ENCODE data around the gene RNF151. TPM values are rescaled to one million over a fixed set of nuclear protein-coding genes. Genes with fewer than 3 reads are reported as not detected.

The RNF151 gene
- total and polyA plus RNA-seq, 2 of the 13 experiments (the other 11 are each of a cell fraction or from before 2014, with no cell fraction given): not detected

DNA sequence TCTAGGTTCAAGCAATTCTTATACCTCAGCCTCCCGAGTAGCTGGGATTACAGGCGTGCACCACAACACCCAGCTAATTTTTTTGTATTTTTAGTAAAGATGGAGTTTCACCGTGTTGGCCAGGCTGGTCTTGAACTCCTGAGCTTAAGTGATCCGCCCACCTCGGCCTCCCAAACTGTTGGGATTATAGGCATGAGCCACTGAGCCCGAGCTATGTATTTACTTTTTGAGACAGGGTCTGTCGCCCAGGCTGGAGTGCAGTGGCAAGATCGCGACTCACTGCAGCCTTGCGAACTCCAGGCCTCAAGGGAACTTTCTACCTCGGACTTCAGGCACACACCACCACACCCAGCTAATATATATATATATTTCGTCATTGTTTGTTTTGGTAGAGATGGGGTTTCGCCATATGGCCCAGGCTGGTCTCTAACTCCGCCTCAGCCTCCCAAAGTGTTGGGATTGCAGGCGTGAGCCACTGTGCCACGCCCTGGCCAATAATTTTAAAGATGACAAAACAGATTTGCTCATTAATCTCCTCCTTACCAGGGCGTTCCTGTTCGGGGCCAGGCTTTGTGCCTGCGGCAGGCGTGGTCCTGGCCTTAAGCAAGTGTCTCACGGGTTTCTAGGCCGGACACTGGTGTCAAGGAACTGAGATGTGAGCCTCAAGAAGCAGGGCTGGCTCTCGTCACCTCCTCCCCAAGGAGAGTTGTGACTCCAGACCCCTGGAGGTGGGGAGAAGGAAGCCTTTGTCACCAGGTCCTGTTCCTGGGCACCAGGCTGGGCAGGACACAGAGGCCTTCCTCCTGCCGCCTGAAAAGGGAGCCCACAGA is 48.7 kb downstream of the RNF151 start (continued):
- TF ChIP-seq KLF9 (CRISPR knock-in tag; IDR thresholded peaks at IDR 0.05; ENCODE audit: low read depth) (no peak), TBX3 (IDR thresholded peaks at IDR 0.05; ENCODE audit: borderline replicate concordance) (no peak), ZFP1 (CRISPR knock-in tag; IDR thresholded peaks at IDR 0.05) (no peak), ZNF790 (CRISPR knock-in tag; IDR thresholded peaks at IDR 0.05; ENCODE audit: borderline replicate concordance) (no peak), SSRP1 (CRISPR knock-in tag; IDR thresholded peaks at IDR 0.05) (no peak), ZSCAN25 (CRISPR knock-in tag; IDR thresholded peaks at IDR 0.05) (no peak), ZNF260 (CRISPR knock-in tag; IDR thresholded peaks at IDR 0.05; ENCODE audit: borderline replicate concordance, low read depth) (no peak), MEF2D (CRISPR knock-in tag; IDR thresholded peaks at IDR 0.05) (no peak), ZSCAN12 (CRISPR knock-in tag; IDR thresholded peaks at IDR 0.05) (no peak), LCORL (IDR thresholded peaks at IDR 0.05) (no peak), LCORL (CRISPR knock-in tag; IDR thresholded peaks at IDR 0.05) (peak; percentile 51), NFYC (CRISPR knock-in tag; IDR thresholded peaks at IDR 0.05) (no peak), ZNF816 (CRISPR knock-in tag; IDR thresholded peaks at IDR 0.05; ENCODE audit: borderline replicate concordance) (no peak), ZNF670 (CRISPR knock-in tag; IDR thresholded peaks at IDR 0.05; ENCODE audit: borderline replicate concordance) (no peak), ZNF329 (CRISPR knock-in tag; IDR thresholded peaks at IDR 0.05; ENCODE audit: low read depth) (no peak), NR1H2 (CRISPR knock-in tag; IDR thresholded peaks at IDR 0.05; ENCODE audit: borderline replicate concordance, low read depth) (no peak), HNRNPK (IDR thresholded peaks at IDR 0.05; ENCODE audit: low read depth, low read length, poor library complexity, severe bottlenecking) (no peak), CREM (IDR thresholded peaks at IDR 0.05) (no peak), CREM (CRISPR knock-in tag; IDR thresholded peaks at IDR 0.05) (no peak), CCDC6 (CRISPR knock-in tag; IDR thresholded peaks at IDR 0.05) (no peak), ZNF414 (CRISPR knock-in tag; IDR thresholded peaks at IDR 0.05) (no peak), ZNF205 (CRISPR knock-in tag; IDR thresholded peaks at IDR 0.05) (no peak), ZNF33B (CRISPR knock-in tag; IDR thresholded peaks at IDR 0.05) (no peak)
- TF ChIP-seq, protein P1, sequence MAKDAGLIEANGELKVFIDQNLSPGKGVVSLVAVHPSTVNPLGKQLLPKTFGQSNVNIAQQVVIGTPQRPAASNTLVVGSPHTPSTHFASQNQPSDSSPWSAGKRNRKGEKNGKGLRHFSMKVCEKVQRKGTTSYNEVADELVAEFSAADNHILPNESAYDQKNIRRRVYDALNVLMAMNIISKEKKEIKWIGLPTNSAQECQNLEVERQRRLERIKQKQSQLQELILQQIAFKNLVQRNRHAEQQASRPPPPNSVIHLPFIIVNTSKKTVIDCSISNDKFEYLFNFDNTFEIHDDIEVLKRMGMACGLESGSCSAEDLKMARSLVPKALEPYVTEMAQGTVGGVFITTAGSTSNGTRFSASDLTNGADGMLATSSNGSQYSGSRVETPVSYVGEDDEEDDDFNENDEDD (CRISPR knock-in tag; IDR thresholded peaks at IDR 0.05; ENCODE audit: borderline replicate concordance): no peak
- TF ChIP-seq, protein P2, sequence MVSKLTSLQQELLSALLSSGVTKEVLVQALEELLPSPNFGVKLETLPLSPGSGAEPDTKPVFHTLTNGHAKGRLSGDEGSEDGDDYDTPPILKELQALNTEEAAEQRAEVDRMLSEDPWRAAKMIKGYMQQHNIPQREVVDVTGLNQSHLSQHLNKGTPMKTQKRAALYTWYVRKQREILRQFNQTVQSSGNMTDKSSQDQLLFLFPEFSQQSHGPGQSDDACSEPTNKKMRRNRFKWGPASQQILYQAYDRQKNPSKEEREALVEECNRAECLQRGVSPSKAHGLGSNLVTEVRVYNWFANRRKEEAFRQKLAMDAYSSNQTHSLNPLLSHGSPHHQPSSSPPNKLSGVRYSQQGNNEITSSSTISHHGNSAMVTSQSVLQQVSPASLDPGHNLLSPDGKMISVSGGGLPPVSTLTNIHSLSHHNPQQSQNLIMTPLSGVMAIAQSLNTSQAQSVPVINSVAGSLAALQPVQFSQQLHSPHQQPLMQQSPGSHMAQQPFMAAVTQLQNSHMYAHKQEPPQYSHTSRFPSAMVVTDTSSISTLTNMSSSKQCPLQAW (CRISPR knock-in tag; IDR thresholded peaks at IDR 0.05): no peak; the same call in 1 of the 2 replicates
- TF ChIP-seq, protein P3, sequence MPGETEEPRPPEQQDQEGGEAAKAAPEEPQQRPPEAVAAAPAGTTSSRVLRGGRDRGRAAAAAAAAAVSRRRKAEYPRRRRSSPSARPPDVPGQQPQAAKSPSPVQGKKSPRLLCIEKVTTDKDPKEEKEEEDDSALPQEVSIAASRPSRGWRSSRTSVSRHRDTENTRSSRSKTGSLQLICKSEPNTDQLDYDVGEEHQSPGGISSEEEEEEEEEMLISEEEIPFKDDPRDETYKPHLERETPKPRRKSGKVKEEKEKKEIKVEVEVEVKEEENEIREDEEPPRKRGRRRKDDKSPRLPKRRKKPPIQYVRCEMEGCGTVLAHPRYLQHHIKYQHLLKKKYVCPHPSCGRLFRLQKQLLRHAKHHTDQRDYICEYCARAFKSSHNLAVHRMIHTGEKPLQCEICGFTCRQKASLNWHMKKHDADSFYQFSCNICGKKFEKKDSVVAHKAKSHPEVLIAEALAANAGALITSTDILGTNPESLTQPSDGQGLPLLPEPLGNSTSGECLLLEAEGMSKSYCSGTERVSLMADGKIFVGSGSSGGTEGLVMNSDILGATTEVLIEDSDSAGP (CRISPR knock-in tag; IDR thresholded peaks at IDR 0.05; ENCODE audit: borderline replicate concordance): no peak
- TF ChIP-seq, protein P4, sequence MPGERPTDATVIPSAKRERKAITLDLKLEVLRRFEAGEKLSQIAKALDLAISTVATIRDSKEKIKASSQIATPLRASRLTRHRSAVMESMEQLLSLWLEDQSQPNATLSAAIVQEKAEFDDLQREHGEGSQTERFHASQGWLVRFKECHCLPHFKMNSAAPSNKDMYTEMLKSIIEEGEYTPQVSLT (CRISPR knock-in tag; IDR thresholded peaks at IDR 0.05; ENCODE audit: borderline replicate concordance, low read depth): no peak

Measured in HepG2 (cell line).